ENCODE measurements around the gene SLC37A1. TPM values are rescaled to one million over a fixed set of nuclear protein-coding genes. Genes with fewer than 3 reads are reported as not detected.

The SLC37A1 gene
- total RNA-seq, 1 experiment from 2014 or later: 11.2 TPM

GRCh38 chr21:42476388-42477331 is 37.0 kb upstream of the SLC37A1 start:
- intact Hi-C loops (cut with micrococcal nuclease; ENCODE audit: unreplicated experiment): no loop called here
- CTCF ChIA-PET: no interaction called here

GRCh38 chr21:42478504-42478903 is 35.1 kb upstream of the SLC37A1 start:
- POLR2A ChIA-PET (ENCODE audit: low non-redundant PET): no interaction called here
- no peaks in the 10 kb centered on the region for H3K4me1 ChIP-seq (ENCODE audit: insufficient read depth, low read length, poor library complexity, severe bottlenecking)
- no TSS peak for BruUV-seq (replicated peaks)
- H3K27ac ChIP-seq (ENCODE audit: low read depth, low read length, poor library complexity, severe bottlenecking): no peak overlapping the region
- no peaks in the 10 kb centered on the region for H3K9me3 ChIP-seq (ENCODE audit: low read depth, low read length, poor library complexity, severe bottlenecking)
- intact Hi-C loops (cut with micrococcal nuclease; ENCODE audit: unreplicated experiment): no loop called here
- TF ChIP-seq CTCF (conservative IDR thresholded peaks at IDR 0.05; ENCODE audit: low read depth, low read length) (no peak), EZH2 (IDR thresholded peaks at IDR 0.05; ENCODE audit: borderline replicate concordance, low read depth, low read length, poor library complexity, severe bottlenecking) (no peak)
- no peaks in the 10 kb centered on the region for H3K36me3 ChIP-seq (ENCODE audit: insufficient read depth, low read length, poor library complexity, severe bottlenecking)
- CTCF ChIA-PET: no interaction called here
- no peak overlapping the region for H3K4me3 ChIP-seq (ENCODE audit: low read depth, low read length, poor library complexity, severe bottlenecking)
- no peaks in the 10 kb centered on the region for H3K27me3 ChIP-seq (replicated peaks; ENCODE audit: insufficient read depth, low read depth, low read length, poor library complexity)
- DNase-seq (ENCODE audit: low spot score): no peak

More at GRCh38 chr21:42476388-42477331, 37.0 kb upstream of the SLC37A1 start:
- no peak for TF ChIP-seq EZH2 (IDR thresholded peaks at IDR 0.05; ENCODE audit: borderline replicate concordance, low read depth, low read length, poor library complexity, severe bottlenecking)
- no peak for TF ChIP-seq CTCF (conservative IDR thresholded peaks at IDR 0.05; ENCODE audit: low read depth, low read length)
- BruUV-seq (replicated peaks): no TSS peak
- Histone ChIP-seq H3K4me3 (ENCODE audit: low read depth, low read length, poor library complexity, severe bottlenecking) (no peak overlapping the region), H3K4me1 (ENCODE audit: insufficient read depth, low read length, poor library complexity, severe bottlenecking) (no peaks in the 10 kb centered on the region), H3K9me3 (ENCODE audit: low read depth, low read length, poor library complexity, severe bottlenecking) (no peaks in the 10 kb centered on the region), H3K27me3 (replicated peaks; ENCODE audit: insufficient read depth, low read depth, low read length, poor library complexity) (no peaks in the 10 kb centered on the region), H3K36me3 (ENCODE audit: insufficient read depth, low read length, poor library complexity, severe bottlenecking) (no peaks in the 10 kb centered on the region), H3K27ac (ENCODE audit: low read depth, low read length, poor library complexity, severe bottlenecking) (no peak overlapping the region)
- no peak for DNase-seq (ENCODE audit: low spot score)
- POLR2A ChIA-PET (ENCODE audit: low non-redundant PET): no interaction called here

GRCh38 chr21:42479582-42479981 is 34.1 kb upstream of the SLC37A1 start:
- intact Hi-C loops (cut with micrococcal nuclease; ENCODE audit: unreplicated experiment): no loop called here
- no peaks in the 10 kb centered on the region for H3K27me3 ChIP-seq (replicated peaks; ENCODE audit: insufficient read depth, low read depth, low read length, poor library complexity)
- no peaks in the 10 kb centered on the region for H3K4me1 ChIP-seq (ENCODE audit: insufficient read depth, low read length, poor library complexity, severe bottlenecking)
- no peaks in the 10 kb centered on the region for H3K9me3 ChIP-seq (ENCODE audit: low read depth, low read length, poor library complexity, severe bottlenecking)
- no TSS peak for BruUV-seq (replicated peaks)
- TF ChIP-seq EZH2 (IDR thresholded peaks at IDR 0.05; ENCODE audit: borderline replicate concordance, low read depth, low read length, poor library complexity, severe bottlenecking): no peak
- TF ChIP-seq CTCF (conservative IDR thresholded peaks at IDR 0.05; ENCODE audit: low read depth, low read length): no peak
- DNase-seq (ENCODE audit: low spot score): no peak
- H3K27ac ChIP-seq (ENCODE audit: low read depth, low read length, poor library complexity, severe bottlenecking): no peak overlapping the region
- CTCF ChIA-PET: no interaction called here
- H3K4me3 ChIP-seq (ENCODE audit: low read depth, low read length, poor library complexity, severe bottlenecking): no peak overlapping the region
- H3K36me3 ChIP-seq (ENCODE audit: insufficient read depth, low read length, poor library complexity, severe bottlenecking): no peaks in the 10 kb centered on the region
- POLR2A ChIA-PET (ENCODE audit: low non-redundant PET): no interaction called here

Measured in A673 (cell line).